Measurements from ENCODE around the gene STK17B.
"Not testable (repeated sequence)": the region's sequence is repeated elsewhere in the genome, so short reads cannot be mapped to it uniquely, and the experiment has no call there.

STK17B gene

DNA sequence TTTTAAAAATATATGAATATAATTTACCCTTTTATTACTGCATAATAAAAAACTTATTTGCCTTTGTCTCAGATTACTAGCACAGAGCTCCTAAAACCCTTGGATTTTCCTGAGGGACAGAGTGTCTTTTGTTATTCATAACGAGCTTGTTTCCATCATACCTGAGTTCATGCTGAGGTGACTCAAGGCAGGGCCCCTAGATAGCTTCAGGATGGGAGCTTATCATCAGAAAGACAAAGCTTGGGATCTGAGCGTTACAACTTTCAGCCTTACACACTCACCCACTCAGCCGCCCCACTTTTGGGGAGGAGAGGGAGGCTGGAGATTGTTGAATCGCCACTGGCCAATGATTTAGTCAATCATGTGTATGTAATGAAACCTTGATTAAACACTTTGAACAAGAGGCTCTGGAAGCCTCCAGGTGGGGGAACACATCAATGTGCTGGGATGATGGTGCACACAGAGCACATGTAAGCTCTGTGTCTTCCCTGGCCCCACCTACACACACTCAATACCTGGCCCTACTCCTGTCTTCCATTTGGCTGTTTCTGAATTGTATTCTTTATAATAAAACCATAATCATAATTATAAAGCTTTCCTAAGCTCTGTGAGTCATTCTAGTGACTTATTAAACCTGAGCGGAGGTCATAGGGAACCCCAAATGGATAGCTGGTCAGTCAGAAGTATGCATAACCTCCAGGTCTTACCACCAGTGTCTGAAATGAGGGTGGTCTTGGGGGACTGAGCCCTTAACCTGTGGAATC, 74.2 kb downstream of the STK17B start:
- Histone ChIP-seq H3K9me2 (replicated peaks; ENCODE audit: insufficient read depth, low read length) (no peaks in the 10 kb centered on the region), H4K20me1 (ENCODE audit: low read depth, low read length) (no peaks in the 10 kb centered on the region), H3K36me3 (ENCODE audit: low read length) (no peaks in the 10 kb centered on the region), H3K79me2 (ENCODE audit: insufficient read depth, low read length) (no peaks in the 10 kb centered on the region), H3K4me2 (ENCODE audit: low read depth, low read length, poor library complexity, severe bottlenecking) (no peak overlapping the region), H3K4me3 (ENCODE audit: insufficient read depth, low read length, poor library complexity, severe bottlenecking) (no peak overlapping the region), H3F3A (ENCODE audit: insufficient read depth) (no peaks in the 10 kb centered on the region), H3K27ac (ENCODE audit: low read depth, low read length) (no peak overlapping the region), H2AFZ (ENCODE audit: low read depth, low read length, severe bottlenecking) (no peak overlapping the region), H3K9ac (ENCODE audit: low read length) (no peak overlapping the region), H3K9me3 (ENCODE audit: insufficient read depth, low read length) (no peaks in the 10 kb centered on the region), H3K27me3 (ENCODE audit: low read length) (no peaks in the 10 kb centered on the region)
- TF ChIP-seq EZH2phosphoT487 (conservative IDR thresholded peaks at IDR 0.05; ENCODE audit: low read length), result no peak
- TF ChIP-seq, protein P1, sequence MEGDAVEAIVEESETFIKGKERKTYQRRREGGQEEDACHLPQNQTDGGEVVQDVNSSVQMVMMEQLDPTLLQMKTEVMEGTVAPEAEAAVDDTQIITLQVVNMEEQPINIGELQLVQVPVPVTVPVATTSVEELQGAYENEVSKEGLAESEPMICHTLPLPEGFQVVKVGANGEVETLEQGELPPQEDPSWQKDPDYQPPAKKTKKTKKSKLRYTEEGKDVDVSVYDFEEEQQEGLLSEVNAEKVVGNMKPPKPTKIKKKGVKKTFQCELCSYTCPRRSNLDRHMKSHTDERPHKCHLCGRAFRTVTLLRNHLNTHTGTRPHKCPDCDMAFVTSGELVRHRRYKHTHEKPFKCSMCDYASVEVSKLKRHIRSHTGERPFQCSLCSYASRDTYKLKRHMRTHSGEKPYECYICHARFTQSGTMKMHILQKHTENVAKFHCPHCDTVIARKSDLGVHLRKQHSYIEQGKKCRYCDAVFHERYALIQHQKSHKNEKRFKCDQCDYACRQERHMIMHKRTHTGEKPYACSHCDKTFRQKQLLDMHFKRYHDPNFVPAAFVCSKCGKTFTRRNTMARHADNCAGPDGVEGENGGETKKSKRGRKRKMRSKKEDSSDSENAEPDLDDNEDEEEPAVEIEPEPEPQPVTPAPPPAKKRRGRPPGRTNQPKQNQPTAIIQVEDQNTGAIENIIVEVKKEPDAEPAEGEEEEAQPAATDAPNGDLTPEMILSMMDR (IDR thresholded peaks at IDR 0.05; ENCODE audit: insufficient read depth, low read length, poor library complexity, severe bottlenecking), result no peak

DNA sequence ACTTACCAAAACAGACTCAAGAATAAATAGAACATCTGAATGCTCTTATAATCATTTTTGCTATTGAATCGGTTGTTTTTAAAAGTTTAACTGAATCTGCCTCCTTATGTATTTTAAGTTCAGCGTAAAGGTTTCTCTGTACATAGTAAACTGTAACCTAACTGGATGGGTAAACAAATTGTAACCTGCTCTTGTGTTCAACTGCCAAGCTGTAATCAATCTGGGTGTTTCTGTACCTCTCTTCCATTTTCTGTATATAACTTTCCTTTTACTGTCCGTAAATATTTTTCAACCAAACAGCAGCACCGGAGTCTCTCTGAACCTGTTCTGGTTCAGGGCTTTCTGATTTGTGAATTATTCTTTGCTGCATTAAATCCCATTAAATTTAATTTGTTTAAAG, 75.1 kb downstream of the STK17B start:
- Histone ChIP-seq H3K27ac (ENCODE audit: low read depth, low read length) (no peak overlapping the region), H4K20me1 (ENCODE audit: low read depth, low read length) (no peaks in the 10 kb centered on the region), H3K79me2 (ENCODE audit: insufficient read depth, low read length) (no peaks in the 10 kb centered on the region), H3F3A (ENCODE audit: insufficient read depth) (no peaks in the 10 kb centered on the region), H3K9me2 (replicated peaks; ENCODE audit: insufficient read depth, low read length) (no peaks in the 10 kb centered on the region), H3K4me2 (ENCODE audit: low read depth, low read length, poor library complexity, severe bottlenecking) (no peak overlapping the region), H2AFZ (ENCODE audit: low read depth, low read length, severe bottlenecking) (no peak overlapping the region), H3K9me3 (ENCODE audit: insufficient read depth, low read length) (no peaks in the 10 kb centered on the region), H3K4me3 (ENCODE audit: insufficient read depth, low read length, poor library complexity, severe bottlenecking) (no peak overlapping the region), H3K9ac (ENCODE audit: low read length) (no peak overlapping the region), H3K36me3 (ENCODE audit: low read length) (no peaks in the 10 kb centered on the region), H3K27me3 (ENCODE audit: low read length) (no peaks in the 10 kb centered on the region)
- TF ChIP-seq EZH2phosphoT487 (conservative IDR thresholded peaks at IDR 0.05; ENCODE audit: low read length), result no peak
- TF ChIP-seq, protein P1 (IDR thresholded peaks at IDR 0.05; ENCODE audit: insufficient read depth, low read length, poor library complexity, severe bottlenecking), result no peak

DNA sequence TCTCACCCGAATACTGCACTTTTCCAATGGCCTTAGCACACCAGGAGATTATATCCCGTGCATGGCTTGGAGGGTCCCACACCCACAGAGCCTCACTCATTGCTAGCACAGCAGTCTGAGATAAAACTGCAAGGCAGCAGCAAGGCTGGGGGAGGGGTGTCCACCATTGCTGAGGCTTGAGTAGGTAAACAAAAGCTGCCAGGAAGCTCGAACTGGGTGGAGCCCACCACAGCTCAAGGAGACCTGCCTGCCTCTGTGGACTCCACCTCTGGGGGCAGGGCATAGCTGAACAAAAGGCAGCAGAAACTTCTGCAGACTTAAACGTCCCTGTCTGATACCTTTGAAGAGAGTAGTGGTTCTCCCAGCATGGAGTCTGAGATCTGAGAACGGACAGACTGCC, 81.9 kb downstream of the STK17B start:
- H3K27me3 ChIP-seq (ENCODE audit: low read length); H3K9ac ChIP-seq (ENCODE audit: low read length); H3K9me2 ChIP-seq (replicated peaks; ENCODE audit: insufficient read depth, low read length); H3K27ac ChIP-seq (ENCODE audit: low read depth, low read length); H4K20me1 ChIP-seq (ENCODE audit: low read depth, low read length); H3F3A ChIP-seq (ENCODE audit: insufficient read depth); H3K79me2 ChIP-seq (ENCODE audit: insufficient read depth, low read length); H3K4me3 ChIP-seq (ENCODE audit: insufficient read depth, low read length, poor library complexity, severe bottlenecking); H3K4me2 ChIP-seq (ENCODE audit: low read depth, low read length, poor library complexity, severe bottlenecking); H3K36me3 ChIP-seq (ENCODE audit: low read length); H2AFZ ChIP-seq (ENCODE audit: low read depth, low read length, severe bottlenecking); H3K9me3 ChIP-seq (ENCODE audit: insufficient read depth, low read length): not testable (repeated sequence)

DNA sequence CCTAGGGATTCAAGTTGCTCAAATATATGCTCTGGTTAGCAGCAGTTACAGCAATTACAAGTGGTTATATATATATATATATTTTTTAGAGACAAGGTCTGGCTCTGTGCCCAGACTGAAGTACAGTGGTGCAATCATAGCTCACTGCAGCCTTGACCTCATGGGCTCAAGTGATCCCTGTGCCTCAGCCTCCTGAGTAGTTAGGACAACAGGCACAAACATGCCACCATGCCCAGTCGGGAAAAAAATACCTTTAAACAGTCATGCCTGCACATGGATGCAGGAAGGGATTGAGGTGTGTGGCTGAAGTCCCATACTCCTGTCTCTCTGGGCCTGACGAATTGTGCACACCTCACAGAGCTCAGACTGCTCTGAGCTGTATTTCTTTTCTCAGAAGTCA, 83.2 kb downstream of the STK17B start:
- no peak for TF ChIP-seq EZH2phosphoT487 (conservative IDR thresholded peaks at IDR 0.05; ENCODE audit: low read length)
- TF ChIP-seq, protein P1 (IDR thresholded peaks at IDR 0.05; ENCODE audit: insufficient read depth, low read length, poor library complexity, severe bottlenecking), result no peak
- H2AFZ ChIP-seq (ENCODE audit: low read depth, low read length, severe bottlenecking), result no peak overlapping the region
- H3K9me2 ChIP-seq (replicated peaks; ENCODE audit: insufficient read depth, low read length), result no peaks in the 10 kb centered on the region
- H3K9me3 ChIP-seq (ENCODE audit: insufficient read depth, low read length), result peaks cover 10% of the 10 kb centered on the region; the same call in 1 of the 2 replicates
- no peak overlapping the region for H3K27ac ChIP-seq (ENCODE audit: low read depth, low read length)
- H4K20me1 ChIP-seq (ENCODE audit: low read depth, low read length), result no peaks in the 10 kb centered on the region
- H3F3A ChIP-seq (ENCODE audit: insufficient read depth), result no peaks in the 10 kb centered on the region; the same call in 1 of the 2 replicates
- no peak overlapping the region for H3K4me2 ChIP-seq (ENCODE audit: low read depth, low read length, poor library complexity, severe bottlenecking)
- H3K36me3 ChIP-seq (ENCODE audit: low read length), result no peaks in the 10 kb centered on the region; the same call in 1 of the 2 replicates
- no peaks in the 10 kb centered on the region for H3K27me3 ChIP-seq (ENCODE audit: low read length)
- no peaks in the 10 kb centered on the region for H3K79me2 ChIP-seq (ENCODE audit: insufficient read depth, low read length)
- no peak overlapping the region for H3K4me3 ChIP-seq (ENCODE audit: insufficient read depth, low read length, poor library complexity, severe bottlenecking)
- H3K9ac ChIP-seq (ENCODE audit: low read length), result no peak overlapping the region
